ENCODE data around the gene ALDH1B1. TPM values are rescaled to one million over a fixed set of nuclear protein-coding genes. Genes with fewer than 3 reads are reported as not detected.

The ALDH1B1 gene
- total and polyA plus RNA-seq, 12 donors = 4.4 to 46.8 (median 19.3) TPM

DNA sequence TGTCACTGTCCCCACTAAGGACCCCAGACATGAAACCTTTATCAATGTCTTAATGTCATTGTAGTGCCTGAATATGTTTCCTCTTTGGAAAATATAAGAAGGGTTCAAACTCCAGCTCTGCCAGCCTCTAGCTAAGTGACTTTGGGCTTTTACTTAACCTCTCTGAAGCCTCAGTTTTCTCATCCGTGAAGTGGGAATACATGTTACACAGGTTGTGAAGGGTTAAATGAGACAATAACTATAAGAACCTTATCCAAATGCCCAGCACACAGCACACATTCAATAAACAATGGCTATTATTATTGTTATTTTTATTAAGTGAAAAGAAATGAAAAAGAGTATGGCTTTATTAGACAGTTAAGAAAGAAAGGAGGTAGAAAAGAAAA lies 47.4 kb downstream of the ALDH1B1 start:
- TF ChIP-seq, protein P1, sequence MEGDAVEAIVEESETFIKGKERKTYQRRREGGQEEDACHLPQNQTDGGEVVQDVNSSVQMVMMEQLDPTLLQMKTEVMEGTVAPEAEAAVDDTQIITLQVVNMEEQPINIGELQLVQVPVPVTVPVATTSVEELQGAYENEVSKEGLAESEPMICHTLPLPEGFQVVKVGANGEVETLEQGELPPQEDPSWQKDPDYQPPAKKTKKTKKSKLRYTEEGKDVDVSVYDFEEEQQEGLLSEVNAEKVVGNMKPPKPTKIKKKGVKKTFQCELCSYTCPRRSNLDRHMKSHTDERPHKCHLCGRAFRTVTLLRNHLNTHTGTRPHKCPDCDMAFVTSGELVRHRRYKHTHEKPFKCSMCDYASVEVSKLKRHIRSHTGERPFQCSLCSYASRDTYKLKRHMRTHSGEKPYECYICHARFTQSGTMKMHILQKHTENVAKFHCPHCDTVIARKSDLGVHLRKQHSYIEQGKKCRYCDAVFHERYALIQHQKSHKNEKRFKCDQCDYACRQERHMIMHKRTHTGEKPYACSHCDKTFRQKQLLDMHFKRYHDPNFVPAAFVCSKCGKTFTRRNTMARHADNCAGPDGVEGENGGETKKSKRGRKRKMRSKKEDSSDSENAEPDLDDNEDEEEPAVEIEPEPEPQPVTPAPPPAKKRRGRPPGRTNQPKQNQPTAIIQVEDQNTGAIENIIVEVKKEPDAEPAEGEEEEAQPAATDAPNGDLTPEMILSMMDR (IDR thresholded peaks at IDR 0.05) = no peak
- no peak for TF ChIP-seq POLR2A (IDR thresholded peaks at IDR 0.05)
- Histone ChIP-seq H3K27me3 (no peaks in the 10 kb centered on the region), H3K9me3 (replicated peaks in 1 of 3) (no peaks in the 10 kb centered on the region), H3K27ac (no peak overlapping the region), H3K4me3 (no peak overlapping the region), H3K36me3 (replicated peaks in 1 of 2) (no peaks in the 10 kb centered on the region), H3K4me1 (replicated peaks in 1 of 2) (no peaks in the 10 kb centered on the region)
- intact Hi-C loops (cut with DNase I) = loop anchor here in 1 of 2 donors (10.0 kb wide), 1 partner anchor 65 kb away; no protein-coding TSS in a partner anchor
- WGBS, 4 donors = 90 to 100% (median 91%) methylated on average over 1 of the region's 1 CpG
- DNase-seq = no peak

DNA sequence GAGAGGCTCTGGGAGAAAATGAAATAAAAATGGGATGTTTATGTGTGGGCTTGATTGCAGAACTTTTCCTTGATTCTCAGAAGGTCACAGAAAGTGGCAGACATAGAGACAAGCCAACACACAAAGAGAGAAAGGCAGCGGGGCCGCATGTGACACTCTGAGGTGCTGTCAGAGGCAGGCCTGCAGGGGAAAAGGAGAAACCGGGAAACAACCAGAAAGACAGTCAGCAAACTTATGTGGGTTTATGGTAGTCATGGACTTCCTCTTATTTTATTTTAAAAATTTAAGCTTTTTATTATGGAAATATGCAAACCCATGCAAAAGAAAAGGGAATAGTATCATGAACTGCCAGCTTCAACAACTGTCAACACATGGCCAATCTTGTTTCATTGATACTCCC lies 48.0 kb downstream of the ALDH1B1 start:
- no peak for TF ChIP-seq POLR2A (IDR thresholded peaks at IDR 0.05)
- TF ChIP-seq, protein P1 (IDR thresholded peaks at IDR 0.05) = no peak
- DNase-seq = no peak
- 60 to 75% (median 73%) methylated on average over 3 of the region's 3 CpGs for WGBS, 4 donors
- intact Hi-C loops (cut with DNase I) = no loop called here
- Histone ChIP-seq H3K9me3 (replicated peaks in 1 of 3) (no peaks in the 10 kb centered on the region), H3K36me3 (replicated peaks in 1 of 2) (no peaks in the 10 kb centered on the region), H3K27ac (no peak overlapping the region), H3K4me1 (replicated peaks in 1 of 2) (no peaks in the 10 kb centered on the region), H3K27me3 (no peaks in the 10 kb centered on the region), H3K4me3 (no peak overlapping the region)

DNA sequence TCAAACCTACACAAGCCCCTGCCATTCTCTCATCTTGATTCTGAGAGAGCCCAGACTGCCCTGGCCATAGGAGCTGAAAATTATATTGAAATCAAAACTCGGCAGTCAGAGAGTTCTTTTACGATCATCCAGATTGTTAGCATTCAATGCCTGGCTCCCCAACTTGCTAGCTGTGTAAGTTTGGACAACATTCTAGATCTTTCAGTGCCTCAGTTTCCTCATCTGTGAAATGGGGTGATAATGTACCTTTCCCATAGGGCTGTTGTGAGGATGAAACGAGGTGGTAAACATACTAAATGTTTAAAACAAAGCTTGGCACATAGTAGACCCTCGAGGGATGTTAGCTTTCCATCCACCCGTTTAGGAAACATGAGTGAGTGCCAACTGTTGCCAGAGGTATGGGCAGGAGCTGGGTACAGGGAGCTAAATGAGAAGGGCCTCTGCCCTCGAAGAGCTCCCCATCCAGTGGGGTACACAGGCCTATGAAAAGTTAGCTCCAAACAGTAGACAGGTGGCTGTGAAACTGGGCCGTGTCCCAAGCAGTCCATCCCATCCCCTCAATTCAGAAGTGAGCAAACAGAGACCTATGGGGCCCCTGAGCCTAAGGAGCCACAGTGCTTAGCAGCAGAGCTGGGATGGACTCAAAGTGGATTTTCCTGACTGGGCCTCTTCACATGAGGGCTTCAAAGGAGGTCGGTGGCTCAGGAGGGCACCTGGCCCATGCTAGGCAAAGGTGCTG lies 49.0 kb downstream of the ALDH1B1 start:
- no peaks in the 10 kb centered on the region for H3K36me3 ChIP-seq (replicated peaks in 1 of 2)
- H3K4me3 ChIP-seq = no peak overlapping the region
- no peaks in the 10 kb centered on the region for H3K9me3 ChIP-seq (replicated peaks in 1 of 3)
- H3K4me1 ChIP-seq (replicated peaks in 1 of 2) = no peaks in the 10 kb centered on the region
- no peaks in the 10 kb centered on the region for H3K27me3 ChIP-seq
- H3K27ac ChIP-seq = no peak overlapping the region
- WGBS, 4 donors = 82 to 89% (median 85%) methylated on average over 8 of the region's 8 CpGs
- intact Hi-C loops (cut with DNase I) = no loop called here
- TF ChIP-seq, protein P1 (IDR thresholded peaks at IDR 0.05) = no peak
- no peak for TF ChIP-seq POLR2A (IDR thresholded peaks at IDR 0.05)
- no peak for DNase-seq

DNA sequence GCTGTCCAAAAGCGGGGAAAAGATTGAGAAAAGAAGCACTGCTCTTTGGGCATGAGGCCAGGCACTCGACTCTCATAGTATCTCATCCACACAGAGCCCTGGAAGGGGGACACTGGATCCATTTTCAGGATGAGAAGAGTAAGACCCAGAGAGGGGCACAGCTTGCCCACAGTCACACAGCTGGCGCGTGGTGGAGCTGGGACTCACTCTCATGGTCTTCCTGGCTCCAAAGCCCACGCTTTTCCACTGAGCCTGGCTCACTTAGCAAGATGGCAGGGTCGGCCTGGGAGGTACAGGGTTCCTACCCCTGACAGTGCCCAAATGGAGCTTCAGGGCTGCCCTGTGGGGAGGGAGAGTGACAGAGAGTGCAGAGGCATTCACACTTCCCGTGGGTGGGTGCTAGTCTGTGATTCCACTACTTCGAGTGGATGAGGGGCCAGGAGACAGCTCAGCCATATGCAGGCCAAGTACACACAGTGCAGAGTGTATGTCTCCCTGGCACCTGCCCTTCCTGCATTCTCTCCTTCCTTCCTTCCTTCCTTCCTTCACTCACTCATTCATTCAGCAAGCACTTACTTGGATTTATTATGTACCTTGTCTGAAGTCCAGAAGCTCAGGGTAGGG lies 50.1 kb downstream of the ALDH1B1 start:
- DNase-seq = no peak

More for the DNA sequence above, 50.1 kb downstream of the ALDH1B1 start:
- Histone ChIP-seq H3K4me1 (replicated peaks in 1 of 2) (no peaks in the 10 kb centered on the region), H3K27me3 (no peaks in the 10 kb centered on the region), H3K9me3 (replicated peaks in 1 of 3) (no peaks in the 10 kb centered on the region), H3K27ac (no peak overlapping the region), H3K36me3 (replicated peaks in 1 of 2) (no peaks in the 10 kb centered on the region), H3K4me3 (no peak overlapping the region)
- WGBS, 4 donors = 71 to 86% (median 72%) methylated on average over 5 to 8 of the region's 8 CpGs
- intact Hi-C loops (cut with DNase I) = no loop called here
- TF ChIP-seq, protein P1 (IDR thresholded peaks at IDR 0.05) = no peak
- TF ChIP-seq POLR2A (IDR thresholded peaks at IDR 0.05) = no peak
